AG09309 (cell line): ENCODE measurements around the gene B4GAT1.

Source experiments
- DNase-seq: peaks from one replicate; pipeline ENCODE4 v3.0.0-alpha.2; 2010; ENCODE audit warnings: low read depth
- H3K4me3 ChIP-seq: 2 replicates; pipeline ENCODE4 v1.5.1; 2011; ENCODE audit warnings: mild to moderate bottlenecking, low read depth, low read length, moderate library complexity; ENCODE audit not compliant: control insufficient read depth
- TF ChIP-seq, protein P1 (sequence below): IDR thresholded peaks from 2 replicates; pipeline ENCODE4 v1.5.1; 2011; ENCODE audit warnings: mild to moderate bottlenecking, low read depth, low read length, inconsistent platforms; ENCODE audit not compliant: insufficient read depth, control insufficient read depth; ENCODE audit errors: missing control alignments

B4GAT1 gene

DNA sequence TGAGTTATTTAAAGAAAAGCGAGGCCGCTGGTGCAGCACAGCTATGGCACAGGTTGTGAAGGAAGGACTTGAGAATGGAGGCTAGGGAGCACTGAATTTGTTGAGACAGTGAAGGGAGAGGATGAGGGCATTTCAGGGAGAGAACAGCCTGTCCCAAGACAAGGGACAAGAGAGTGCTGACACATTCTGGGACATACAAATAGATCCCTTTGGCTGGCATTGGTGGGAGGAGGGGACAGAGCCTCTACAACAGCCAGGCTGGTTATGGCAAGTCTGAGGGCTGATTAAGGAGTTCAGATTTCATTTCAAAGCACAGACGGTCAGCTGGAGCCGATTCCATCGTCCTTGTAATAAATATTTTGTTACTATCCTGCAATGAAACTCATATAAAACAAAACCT, 25.8 kb upstream of the B4GAT1 start:
- TF ChIP-seq, protein P1, sequence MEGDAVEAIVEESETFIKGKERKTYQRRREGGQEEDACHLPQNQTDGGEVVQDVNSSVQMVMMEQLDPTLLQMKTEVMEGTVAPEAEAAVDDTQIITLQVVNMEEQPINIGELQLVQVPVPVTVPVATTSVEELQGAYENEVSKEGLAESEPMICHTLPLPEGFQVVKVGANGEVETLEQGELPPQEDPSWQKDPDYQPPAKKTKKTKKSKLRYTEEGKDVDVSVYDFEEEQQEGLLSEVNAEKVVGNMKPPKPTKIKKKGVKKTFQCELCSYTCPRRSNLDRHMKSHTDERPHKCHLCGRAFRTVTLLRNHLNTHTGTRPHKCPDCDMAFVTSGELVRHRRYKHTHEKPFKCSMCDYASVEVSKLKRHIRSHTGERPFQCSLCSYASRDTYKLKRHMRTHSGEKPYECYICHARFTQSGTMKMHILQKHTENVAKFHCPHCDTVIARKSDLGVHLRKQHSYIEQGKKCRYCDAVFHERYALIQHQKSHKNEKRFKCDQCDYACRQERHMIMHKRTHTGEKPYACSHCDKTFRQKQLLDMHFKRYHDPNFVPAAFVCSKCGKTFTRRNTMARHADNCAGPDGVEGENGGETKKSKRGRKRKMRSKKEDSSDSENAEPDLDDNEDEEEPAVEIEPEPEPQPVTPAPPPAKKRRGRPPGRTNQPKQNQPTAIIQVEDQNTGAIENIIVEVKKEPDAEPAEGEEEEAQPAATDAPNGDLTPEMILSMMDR: no peak
- no peak for DNase-seq
- H3K4me3 ChIP-seq: no peak overlapping the region

DNA sequence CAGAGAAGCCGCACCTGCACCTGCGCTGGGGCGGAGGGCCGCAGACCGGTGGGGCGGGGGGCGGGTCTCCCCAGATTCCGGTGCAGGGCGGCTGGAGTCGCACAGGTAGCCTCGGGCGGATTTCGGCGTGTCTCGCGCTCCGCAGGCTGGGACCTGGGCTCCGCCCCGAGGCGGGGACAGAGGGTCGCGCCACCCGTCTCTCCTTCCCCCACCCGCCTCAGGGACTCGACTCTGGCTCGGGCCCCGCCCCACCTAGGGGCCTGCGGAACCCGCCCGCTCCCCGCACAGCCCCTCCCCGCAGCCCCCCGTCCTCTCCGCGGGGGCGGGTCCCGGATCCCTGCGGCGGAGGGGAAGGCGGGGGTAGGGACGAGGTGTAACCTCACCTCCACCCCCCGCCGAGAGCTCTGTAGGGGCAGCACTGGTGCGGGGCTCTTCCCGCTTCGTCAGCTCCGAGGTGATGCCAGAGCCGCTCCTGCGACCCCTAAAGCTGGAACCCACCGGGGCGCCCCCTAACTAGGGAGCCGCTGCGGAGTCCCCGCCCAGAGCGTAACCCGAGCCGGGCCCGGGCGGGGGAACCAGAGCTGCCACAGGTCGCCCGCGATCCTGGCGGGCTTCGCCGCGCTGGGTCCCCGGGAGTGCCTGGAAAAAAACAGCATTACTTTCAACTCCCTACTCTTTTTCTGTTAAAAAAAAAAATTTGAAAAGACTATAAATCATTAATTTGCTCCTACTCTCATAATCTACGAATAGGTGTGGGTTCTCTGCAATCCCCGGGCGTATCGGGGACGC, 24.4 kb upstream of the B4GAT1 start, which contains the start of gene SLC29A2:
Gene SLC29A2, minus strand, starts transcription at position 134 of the 789 bp plus-strand sequence. CDS start 169 bp downstream, outside the sequence.
- TF ChIP-seq, protein P1: no peak
- no peak for DNase-seq
- H3K4me3 ChIP-seq: peak within 1 kb of the TSS; percentile 45

DNA sequence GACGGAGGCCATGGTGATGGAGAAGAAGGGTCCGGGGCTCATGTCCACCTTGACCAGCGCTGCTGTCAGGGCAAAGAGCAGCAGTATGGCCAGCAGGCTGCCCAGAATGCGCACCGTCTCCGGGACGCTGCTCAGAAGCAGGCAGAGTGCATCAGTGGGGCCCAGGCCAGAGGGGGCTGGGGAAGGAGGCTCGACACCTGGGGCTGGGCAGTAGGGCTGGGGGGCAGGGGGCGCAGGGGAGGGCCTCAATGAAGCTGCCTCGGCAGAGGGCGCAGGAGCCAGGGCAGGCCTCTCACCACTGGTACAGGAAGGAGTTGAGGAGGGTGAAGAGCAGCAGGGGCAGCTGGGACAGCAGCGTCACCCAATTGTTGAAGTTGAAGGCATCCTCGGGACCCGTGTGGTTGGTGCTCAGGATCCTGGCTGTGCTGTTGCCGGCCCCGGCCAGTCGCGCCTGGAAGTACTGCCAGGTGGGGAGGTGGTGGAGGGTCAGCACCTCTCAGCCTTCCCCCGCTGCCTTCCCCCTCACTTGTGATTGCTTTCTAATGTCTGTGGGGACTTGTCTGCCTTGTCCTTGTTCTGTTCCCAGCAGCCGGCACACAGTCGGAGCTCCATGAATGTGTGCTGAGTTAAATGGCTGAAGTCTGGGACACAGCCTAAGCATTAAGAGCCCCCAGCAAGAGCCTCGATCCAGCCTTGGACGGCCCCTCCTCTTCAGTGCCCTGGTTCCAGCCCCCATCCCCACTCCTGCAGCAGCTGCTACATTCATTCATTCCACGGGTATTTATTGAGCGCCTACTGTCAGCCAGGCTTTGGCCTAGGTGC, 21.9 kb upstream of the B4GAT1 start:
- no peak overlapping the region for H3K4me3 ChIP-seq
- TF ChIP-seq, protein P1: no peak
- no peak for DNase-seq

DNA sequence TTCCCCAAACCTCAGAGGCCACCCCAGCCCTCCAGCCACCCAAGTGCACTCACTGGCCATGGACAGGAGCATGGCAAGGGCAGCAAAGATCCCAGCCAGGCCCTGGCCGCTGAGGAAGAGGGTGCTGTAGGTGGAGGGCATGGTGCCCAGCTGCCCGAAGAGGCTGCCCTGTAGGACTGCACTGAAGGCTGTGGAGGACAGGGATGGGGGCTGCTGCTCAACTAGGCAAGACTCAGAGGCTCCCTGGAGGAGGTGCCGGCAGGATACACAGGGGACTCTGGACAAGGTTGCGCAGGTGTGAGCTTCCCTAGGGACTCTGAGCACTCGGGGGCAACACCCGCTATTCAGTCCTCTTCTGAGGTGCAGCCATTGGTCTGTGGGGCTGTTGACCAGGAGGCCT, 21.1 kb upstream of the B4GAT1 start:
- no peak for DNase-seq
- TF ChIP-seq, protein P1: no peak
- H3K4me3 ChIP-seq: no peak overlapping the region

DNA sequence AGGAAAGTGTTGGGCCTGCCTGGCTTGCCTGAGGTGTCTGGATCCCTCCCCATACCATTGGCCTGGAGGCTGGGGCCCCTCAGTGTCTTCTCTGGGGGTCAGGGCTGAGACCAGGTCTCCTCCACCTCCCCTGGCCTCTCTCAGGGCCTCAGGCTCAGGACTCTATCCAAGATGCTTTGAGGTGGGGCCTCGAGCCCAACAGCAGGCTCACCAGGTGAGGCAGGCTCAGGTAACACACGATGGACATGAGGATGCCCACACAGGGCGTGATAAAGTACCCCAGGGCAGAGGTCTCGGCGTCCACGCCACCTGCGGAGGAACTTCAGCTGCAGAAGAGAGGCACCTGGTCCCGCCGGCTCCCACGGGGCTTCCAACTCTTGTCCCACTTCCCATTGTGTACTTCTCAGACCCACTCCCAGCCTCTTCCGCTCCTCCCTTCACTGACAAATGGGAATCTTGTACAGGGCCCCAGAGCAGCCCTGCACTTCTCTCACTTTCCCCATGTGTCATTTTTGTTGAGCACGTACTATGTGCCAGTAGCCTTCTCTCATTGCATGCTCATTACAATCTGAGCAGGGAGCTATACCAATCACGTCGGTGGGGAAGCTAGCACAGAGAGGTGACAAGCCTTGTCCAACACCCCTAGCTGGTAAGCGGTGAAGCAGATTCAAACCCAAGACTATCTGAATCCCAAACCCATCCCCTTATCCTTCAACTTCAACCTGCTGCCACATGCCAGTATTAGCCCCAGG, 20.3 kb upstream of the B4GAT1 start:
- H3K4me3 ChIP-seq: no peak overlapping the region
- no peak for DNase-seq
- TF ChIP-seq, protein P1: no peak

DNA sequence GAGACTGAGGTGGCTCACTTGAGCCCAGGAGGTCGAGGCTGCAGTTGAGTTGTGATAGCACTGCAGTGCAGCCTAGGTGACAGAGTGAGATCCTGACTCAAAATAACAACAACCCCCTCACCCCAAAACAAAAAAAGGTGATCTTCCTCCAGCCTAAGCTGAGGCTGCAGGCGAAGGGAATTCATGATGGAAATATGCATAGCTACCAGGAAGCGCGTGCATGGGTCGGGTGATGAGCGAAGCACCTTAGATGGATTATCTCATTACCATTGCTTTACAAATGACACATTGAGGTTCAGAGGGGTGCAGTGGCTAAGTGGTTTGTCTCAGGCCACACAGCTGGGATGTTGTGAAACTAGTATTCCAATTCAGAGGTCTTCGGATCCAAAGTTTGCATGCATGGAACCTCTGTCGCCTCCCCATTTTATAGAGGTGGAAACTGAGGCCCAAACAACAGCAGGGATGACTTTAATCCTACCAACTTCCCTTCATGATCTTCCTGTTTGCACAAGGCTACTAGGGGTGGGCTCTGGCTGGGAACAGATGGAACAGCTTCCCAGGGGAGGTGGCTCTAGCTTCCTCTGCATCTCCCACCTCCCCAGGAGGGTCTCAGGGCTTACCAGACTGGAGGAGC, 19.5 kb upstream of the B4GAT1 start:
- H3K4me3 ChIP-seq: no peak overlapping the region
- no peak for DNase-seq
- TF ChIP-seq, protein P1: no peak
